GM19099 (cell line): ENCODE measurements around the gene ANAPC2.

ENCODE experiments used
- POLR2A ChIP-seq: IDR thresholded peaks from 3 replicates; pipeline ENCODE4 v1.6.1; 2011; ENCODE audit warnings: low read depth; ENCODE audit not compliant: insufficient read length; ENCODE audit errors: extremely low read depth

Gene ANAPC2

GRCh38 chr9:137193771-137194170 lies 5.4 kb upstream of the ANAPC2 start:
- no peak for TF ChIP-seq POLR2A

GRCh38 chr9:137192859-137193258 lies 4.5 kb upstream of the ANAPC2 start:
- no peak for TF ChIP-seq POLR2A

- no peak for TF ChIP-seq POLR2A
Observed at GRCh38 chr9:137192448-137192780, 4.1 kb upstream of the ANAPC2 start.

- TF ChIP-seq POLR2A, result no peak
Observed at GRCh38 chr9:137191691-137192447, 3.5 kb upstream of the ANAPC2 start.

- no peak for TF ChIP-seq POLR2A
Observed at GRCh38 chr9:137191245-137191644, 2.9 kb upstream of the ANAPC2 start.

GRCh38 chr9:137190315-137190856 lies 2.0 kb upstream of the ANAPC2 start:
- TF ChIP-seq POLR2A, result no peak

- TF ChIP-seq POLR2A, result no peak
Observed at GRCh38 chr9:137189297-137190295, 1.2 kb upstream of the ANAPC2 start.

- no peak for TF ChIP-seq POLR2A
Observed at GRCh38 chr9:137188086-137188489, 272 bp downstream of the ANAPC2 start.

GRCh38 chr9:137187386-137187785 lies 974 bp downstream of the ANAPC2 start:
- TF ChIP-seq POLR2A, result no peak

- TF ChIP-seq POLR2A, result no peak
Observed at GRCh38 chr9:137186385-137186784, 2.0 kb downstream of the ANAPC2 start.

GRCh38 chr9:137185921-137186320 lies 2.4 kb downstream of the ANAPC2 start:
- no peak for TF ChIP-seq POLR2A

GRCh38 chr9:137184881-137185660 lies 3.3 kb downstream of the ANAPC2 start:
- no peak for TF ChIP-seq POLR2A

- no peak for TF ChIP-seq POLR2A
Observed at GRCh38 chr9:137183980-137184595, 4.3 kb downstream of the ANAPC2 start.

- TF ChIP-seq POLR2A, result no peak
Observed at GRCh38 chr9:137182836-137183235, 5.5 kb downstream of the ANAPC2 start.
